ENCODE data around the gene PALLD. TPM values are rescaled to one million over a fixed set of nuclear protein-coding genes. Genes with fewer than 3 reads are reported as not detected.

PALLD gene
- total RNA-seq, 1 donor from 2014 or later: 45.6 TPM

DNA sequence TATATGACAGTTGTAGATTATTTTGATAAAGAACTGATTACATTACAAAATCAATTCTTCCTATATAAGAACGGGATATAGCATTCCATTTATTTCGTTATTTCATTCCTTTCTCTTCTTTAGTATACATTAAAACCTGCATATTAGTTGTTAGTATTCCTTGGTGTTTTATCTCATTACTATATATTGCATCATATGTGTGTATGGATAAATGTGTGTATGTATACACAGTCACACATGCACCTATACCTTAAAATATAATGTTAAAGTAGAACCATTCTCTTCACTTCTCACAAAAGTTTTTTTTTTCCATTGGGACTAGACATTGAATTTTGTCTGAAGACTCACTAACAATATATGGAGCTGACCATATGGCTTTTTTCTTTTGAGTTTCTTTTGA is 5.3 kb upstream of the PALLD start:
- no peak overlapping the region for H3K4me3 ChIP-seq (ENCODE audit: low read depth, low read length)
- no peak for DNase-seq (ENCODE audit: low read depth)
- TF ChIP-seq, protein P1, sequence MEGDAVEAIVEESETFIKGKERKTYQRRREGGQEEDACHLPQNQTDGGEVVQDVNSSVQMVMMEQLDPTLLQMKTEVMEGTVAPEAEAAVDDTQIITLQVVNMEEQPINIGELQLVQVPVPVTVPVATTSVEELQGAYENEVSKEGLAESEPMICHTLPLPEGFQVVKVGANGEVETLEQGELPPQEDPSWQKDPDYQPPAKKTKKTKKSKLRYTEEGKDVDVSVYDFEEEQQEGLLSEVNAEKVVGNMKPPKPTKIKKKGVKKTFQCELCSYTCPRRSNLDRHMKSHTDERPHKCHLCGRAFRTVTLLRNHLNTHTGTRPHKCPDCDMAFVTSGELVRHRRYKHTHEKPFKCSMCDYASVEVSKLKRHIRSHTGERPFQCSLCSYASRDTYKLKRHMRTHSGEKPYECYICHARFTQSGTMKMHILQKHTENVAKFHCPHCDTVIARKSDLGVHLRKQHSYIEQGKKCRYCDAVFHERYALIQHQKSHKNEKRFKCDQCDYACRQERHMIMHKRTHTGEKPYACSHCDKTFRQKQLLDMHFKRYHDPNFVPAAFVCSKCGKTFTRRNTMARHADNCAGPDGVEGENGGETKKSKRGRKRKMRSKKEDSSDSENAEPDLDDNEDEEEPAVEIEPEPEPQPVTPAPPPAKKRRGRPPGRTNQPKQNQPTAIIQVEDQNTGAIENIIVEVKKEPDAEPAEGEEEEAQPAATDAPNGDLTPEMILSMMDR (conservative IDR thresholded peaks at IDR 0.05; ENCODE audit: low read depth, low read length): no peak

DNA sequence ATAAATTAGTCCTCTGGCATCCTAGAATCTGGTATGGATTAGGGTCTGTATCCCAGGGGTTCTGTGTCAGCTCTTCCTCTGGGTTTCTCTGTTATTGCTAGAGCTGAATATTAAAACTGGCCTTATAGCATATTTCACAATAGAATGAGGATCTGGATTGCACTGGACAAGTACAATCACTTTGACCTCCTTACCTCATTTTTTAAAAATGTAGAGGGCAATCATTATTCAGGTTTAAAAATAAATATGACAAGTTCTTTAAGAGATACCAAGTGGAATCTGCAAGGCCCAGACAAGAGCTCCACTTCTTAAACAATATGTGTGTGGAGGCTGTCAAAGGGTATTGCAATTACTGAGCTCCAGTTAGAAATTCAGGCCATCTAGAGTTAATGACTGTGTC is 1.4 kb downstream of the PALLD start:
- H3K4me3 ChIP-seq (ENCODE audit: low read depth, low read length): no peak overlapping the region
- DNase-seq (ENCODE audit: low read depth): no peak
- TF ChIP-seq, protein P1 (conservative IDR thresholded peaks at IDR 0.05; ENCODE audit: low read depth, low read length): no peak

DNA sequence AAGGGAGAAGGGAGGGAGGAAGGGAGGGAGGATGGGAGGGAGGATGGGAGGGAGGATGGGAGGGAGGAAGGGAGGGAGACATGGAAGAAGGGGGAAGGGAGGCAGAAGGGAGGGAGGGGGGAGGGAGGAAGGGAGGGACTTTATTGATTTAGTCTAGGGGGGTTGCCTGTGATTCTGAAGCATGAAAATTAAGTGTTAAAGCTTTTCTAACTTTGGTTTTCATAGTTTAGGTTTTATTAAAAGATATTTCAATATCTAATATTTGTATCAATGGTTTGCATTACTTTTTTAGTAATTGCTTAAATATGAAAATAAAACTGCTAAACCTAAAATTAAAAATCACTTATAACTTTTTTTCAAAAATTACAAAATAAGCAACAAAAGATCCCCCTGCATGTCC is 2.4 kb downstream of the PALLD start:
- DNase-seq (ENCODE audit: low read depth): no peak
- TF ChIP-seq, protein P1 (conservative IDR thresholded peaks at IDR 0.05; ENCODE audit: low read depth, low read length): no peak
- no peak overlapping the region for H3K4me3 ChIP-seq (ENCODE audit: low read depth, low read length)

DNA sequence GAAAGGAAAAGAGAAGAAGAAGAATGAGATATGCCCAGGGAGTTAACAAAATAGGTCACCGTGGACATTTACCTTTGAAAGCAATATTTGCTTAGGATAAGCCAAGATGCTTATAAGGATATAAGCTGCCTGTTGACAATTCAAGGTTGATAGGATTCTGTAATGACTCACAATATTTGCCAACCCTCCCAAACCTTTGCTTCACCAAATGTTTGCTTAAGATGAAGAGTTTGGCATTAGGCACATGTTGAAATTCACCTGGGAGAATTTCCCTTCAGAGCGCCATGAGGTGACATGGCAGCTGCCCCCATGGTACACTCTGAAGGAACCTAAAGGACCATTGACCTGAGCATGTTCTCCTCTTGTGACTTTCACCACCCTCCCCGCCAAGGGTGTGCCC is 4.6 kb downstream of the PALLD start:
- no peak overlapping the region for H3K4me3 ChIP-seq (ENCODE audit: low read depth, low read length)
- TF ChIP-seq, protein P1 (conservative IDR thresholded peaks at IDR 0.05; ENCODE audit: low read depth, low read length): no peak
- DNase-seq (ENCODE audit: low read depth): no peak

DNA sequence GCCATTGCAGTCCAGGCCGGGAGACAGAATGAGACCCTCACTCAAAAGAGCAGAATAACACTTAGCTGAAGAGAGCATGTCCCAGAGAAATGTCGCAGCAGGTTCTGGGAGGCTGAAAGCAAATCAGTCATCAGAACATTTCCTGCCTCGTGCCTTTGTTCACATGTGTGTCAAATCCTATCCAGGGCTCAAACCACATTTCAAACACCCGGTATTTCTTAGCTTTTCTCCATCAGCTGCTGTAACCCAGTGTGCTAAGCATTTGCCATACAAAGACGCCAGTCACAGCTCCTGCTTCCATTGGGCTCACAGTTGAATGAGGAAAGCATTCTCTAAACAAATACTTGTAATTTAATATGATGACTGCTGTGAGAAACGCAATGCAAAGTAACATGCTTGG is 6.0 kb downstream of the PALLD start:
- TF ChIP-seq, protein P1 (conservative IDR thresholded peaks at IDR 0.05; ENCODE audit: low read depth, low read length): no peak
- DNase-seq (ENCODE audit: low read depth): no peak
- H3K4me3 ChIP-seq (ENCODE audit: low read depth, low read length): no peak overlapping the region

DNA sequence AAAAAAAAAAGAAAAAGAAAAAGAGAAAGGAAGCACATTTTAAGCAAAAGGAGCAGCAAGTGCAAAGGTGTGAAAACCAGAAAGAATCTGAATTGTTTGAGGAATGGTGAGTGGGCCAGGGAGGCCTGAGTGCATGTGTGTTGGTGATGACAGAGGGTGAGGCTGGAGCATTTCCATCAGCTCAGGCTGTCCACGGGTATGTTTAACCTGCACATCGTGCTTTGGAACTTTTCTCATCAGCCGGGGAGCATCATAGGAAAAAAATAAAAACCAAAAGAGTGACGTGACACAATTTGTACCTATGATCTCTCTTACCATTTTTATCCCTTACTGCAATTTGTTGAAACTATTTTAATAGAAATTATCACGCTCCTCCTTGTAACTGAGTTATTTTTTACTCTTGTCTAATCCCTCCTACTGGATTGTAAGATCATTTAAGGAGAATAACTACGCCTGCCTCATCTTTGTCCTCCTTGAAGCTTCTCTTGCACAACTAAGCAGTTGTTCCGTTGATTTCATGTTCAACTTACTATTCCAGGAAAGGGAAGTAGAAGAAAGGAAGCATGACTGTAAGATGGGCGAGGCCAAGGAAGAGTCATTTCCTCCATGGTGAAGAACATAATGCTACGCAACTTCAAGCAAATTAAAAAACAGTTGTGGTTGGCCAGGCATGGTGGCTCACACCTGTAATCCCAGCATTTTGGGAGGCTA is 7.0 kb downstream of the PALLD start:
- DNase-seq (ENCODE audit: low read depth): no peak
- TF ChIP-seq, protein P1 (conservative IDR thresholded peaks at IDR 0.05; ENCODE audit: low read depth, low read length): no peak
- no peak overlapping the region for H3K4me3 ChIP-seq (ENCODE audit: low read depth, low read length)

DNA sequence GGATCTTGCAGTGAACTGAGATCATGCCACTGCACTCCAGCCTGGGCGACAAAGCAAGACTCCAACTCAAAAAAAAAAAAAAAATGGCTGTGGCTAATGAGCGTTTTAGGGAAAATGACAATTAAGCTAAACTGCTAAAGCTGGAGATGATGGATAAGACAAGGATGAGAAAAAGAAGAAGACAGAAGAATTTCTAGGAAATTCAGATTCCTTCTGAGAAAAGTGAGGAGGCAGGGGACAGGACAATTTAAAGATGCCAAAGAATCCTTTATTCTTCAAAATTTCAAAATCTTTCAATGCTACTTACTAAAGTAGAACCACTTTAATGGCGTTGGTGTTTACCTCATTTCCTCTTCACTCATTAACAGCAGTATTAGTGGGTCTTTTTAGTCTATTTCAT is 7.7 kb downstream of the PALLD start:
- no peak for DNase-seq (ENCODE audit: low read depth)
- H3K4me3 ChIP-seq (ENCODE audit: low read depth, low read length): no peak overlapping the region
- TF ChIP-seq, protein P1 (conservative IDR thresholded peaks at IDR 0.05; ENCODE audit: low read depth, low read length): no peak

Measured in epithelial cell of proximal tubule (primary cell).